ENCODE data around the gene EID3.

GRCh38 chr12:104281636-104282035, 21.9 kb upstream of the EID3 start:
- TF ChIP-seq, protein P1, sequence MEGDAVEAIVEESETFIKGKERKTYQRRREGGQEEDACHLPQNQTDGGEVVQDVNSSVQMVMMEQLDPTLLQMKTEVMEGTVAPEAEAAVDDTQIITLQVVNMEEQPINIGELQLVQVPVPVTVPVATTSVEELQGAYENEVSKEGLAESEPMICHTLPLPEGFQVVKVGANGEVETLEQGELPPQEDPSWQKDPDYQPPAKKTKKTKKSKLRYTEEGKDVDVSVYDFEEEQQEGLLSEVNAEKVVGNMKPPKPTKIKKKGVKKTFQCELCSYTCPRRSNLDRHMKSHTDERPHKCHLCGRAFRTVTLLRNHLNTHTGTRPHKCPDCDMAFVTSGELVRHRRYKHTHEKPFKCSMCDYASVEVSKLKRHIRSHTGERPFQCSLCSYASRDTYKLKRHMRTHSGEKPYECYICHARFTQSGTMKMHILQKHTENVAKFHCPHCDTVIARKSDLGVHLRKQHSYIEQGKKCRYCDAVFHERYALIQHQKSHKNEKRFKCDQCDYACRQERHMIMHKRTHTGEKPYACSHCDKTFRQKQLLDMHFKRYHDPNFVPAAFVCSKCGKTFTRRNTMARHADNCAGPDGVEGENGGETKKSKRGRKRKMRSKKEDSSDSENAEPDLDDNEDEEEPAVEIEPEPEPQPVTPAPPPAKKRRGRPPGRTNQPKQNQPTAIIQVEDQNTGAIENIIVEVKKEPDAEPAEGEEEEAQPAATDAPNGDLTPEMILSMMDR (IDR thresholded peaks at IDR 0.05 in 2 of 3, conservative IDR thresholded peaks at IDR 0.05 in 1 of 3; ENCODE audit: borderline replicate concordance in 1 of 3, insufficient read depth in 1 of 3, low read depth in 2 of 3, low read length in 2 of 3) = no peak
- TF ChIP-seq ZFX (IDR thresholded peaks at IDR 0.05) (no peak), EGR1 (IDR thresholded peaks at IDR 0.05; ENCODE audit: low read depth) (no peak)
- TF ChIP-seq, protein P2, sequence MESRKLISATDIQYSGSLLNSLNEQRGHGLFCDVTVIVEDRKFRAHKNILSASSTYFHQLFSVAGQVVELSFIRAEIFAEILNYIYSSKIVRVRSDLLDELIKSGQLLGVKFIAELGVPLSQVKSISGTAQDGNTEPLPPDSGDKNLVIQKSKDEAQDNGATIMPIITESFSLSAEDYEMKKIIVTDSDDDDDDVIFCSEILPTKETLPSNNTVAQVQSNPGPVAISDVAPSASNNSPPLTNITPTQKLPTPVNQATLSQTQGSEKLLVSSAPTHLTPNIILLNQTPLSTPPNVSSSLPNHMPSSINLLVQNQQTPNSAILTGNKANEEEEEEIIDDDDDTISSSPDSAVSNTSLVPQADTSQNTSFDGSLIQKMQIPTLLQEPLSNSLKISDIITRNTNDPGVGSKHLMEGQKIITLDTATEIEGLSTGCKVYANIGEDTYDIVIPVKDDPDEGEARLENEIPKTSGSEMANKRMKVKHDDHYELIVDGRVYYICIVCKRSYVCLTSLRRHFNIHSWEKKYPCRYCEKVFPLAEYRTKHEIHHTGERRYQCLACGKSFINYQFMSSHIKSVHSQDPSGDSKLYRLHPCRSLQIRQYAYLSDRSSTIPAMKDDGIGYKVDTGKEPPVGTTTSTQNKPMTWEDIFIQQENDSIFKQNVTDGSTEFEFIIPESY (IDR thresholded peaks at IDR 0.05; ENCODE audit: extremely low read depth, insufficient replicate concordance, low read length) = no peak
